ENCODE results near the gene IL12RB1.

IL12RB1 gene

DNA sequence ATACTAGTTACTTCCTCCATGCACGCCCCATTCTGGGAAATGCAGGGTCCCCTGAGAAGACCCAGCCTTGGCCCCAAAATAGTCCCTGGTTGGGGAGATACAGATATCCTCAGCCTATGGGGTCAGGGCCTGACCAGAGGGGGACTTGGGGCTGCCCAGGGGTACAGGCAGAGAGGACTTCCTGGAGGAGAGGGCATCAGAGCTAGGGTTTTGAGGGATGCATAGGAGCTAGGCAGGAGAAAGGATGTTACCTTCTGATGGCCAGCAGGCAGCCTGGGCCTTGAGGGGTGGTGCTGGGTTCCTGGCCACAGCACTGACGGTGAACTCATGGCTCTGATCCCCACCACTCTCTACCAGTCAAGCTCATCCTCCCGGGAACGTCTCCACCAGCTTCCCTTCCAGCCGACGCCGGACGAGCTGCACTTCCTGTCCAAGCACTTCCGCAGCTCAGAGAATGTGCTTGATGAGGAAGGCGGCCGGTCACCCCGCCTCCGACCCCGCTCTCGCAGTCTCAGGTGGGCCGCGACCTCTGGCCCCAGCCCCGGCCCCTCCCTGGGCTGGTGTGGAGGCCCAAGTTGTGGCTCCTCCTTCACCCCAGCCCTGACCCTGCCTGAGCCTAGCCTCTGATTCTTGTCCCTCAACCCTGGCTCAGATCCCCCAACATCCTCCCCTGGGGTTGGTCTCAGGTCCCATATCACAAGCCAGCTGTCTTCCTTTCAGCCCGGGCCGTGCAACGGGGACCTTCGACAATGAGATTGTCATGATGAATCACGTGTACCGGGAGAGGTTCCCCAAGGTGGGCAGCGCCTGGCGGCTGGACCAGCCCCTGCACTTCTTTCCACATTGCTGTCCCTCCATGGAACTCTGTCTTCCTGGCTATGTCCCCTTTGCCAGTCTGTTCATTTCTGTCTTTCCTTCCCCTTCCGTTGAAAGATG, 36.4 kb upstream of the IL12RB1 start:
- H3K27ac ChIP-seq = no peak overlapping the region
- no peak for TF ChIP-seq CTCF (conservative IDR thresholded peaks at IDR 0.05; ENCODE audit: low read depth, low read length)
- no peak overlapping the region for H3K9ac ChIP-seq

DNA sequence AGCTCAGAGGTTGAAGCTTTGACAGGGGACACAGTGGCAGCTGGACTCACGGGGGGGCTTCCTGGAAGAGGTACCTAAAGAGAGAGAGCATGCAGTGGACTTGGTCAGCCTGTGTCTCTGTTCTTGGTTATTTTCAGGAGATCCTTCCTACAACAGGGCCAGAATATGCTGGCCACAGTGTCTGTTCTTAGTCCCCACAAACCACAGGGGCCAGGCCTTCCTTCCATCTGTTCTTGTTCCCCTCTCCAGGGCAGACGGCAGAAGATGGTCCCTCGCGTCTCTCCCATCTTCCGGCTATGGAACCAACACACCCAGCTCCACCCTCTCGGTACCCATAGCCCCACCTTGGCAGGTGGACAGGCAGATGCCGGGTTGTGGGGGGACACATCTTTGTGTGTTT, 35.7 kb upstream of the IL12RB1 start:
- no peak overlapping the region for H2AFZ ChIP-seq (ENCODE audit: low read depth)
- H3K36me3 ChIP-seq (ENCODE audit: insufficient read depth) = no peaks in the 10 kb centered on the region
- H3K27me3 ChIP-seq (ENCODE audit: insufficient read depth, low read depth) = no peaks in the 10 kb centered on the region
- H3K4me1 ChIP-seq (ENCODE audit: low read depth, poor library complexity, severe bottlenecking) = peaks cover 27% of the 10 kb centered on the region
- TF ChIP-seq CTCF (conservative IDR thresholded peaks at IDR 0.05; ENCODE audit: low read depth, low read length) = no peak
- no peak overlapping the region for H3K4me2 ChIP-seq
- no peak overlapping the region for H3K4me3 ChIP-seq (IDR thresholded peaks at IDR 0.05; ENCODE audit: insufficient read depth, low read depth, low read length)
- H3K9ac ChIP-seq = no peak overlapping the region
- H3K79me2 ChIP-seq (ENCODE audit: insufficient read depth, low read depth) = no peaks in the 10 kb centered on the region
- no peak overlapping the region for H3K27ac ChIP-seq
- H4K20me1 ChIP-seq (ENCODE audit: insufficient read depth) = no peaks in the 10 kb centered on the region

More for the DNA sequence above, 36.4 kb upstream of the IL12RB1 start:
- H3K4me1 ChIP-seq (ENCODE audit: low read depth, poor library complexity, severe bottlenecking) = peaks cover 33% of the 10 kb centered on the region
- H3K4me3 ChIP-seq (IDR thresholded peaks at IDR 0.05; ENCODE audit: insufficient read depth, low read depth, low read length) = no peak overlapping the region
- no peaks in the 10 kb centered on the region for H3K36me3 ChIP-seq (ENCODE audit: insufficient read depth)
- no peaks in the 10 kb centered on the region for H3K79me2 ChIP-seq (ENCODE audit: insufficient read depth, low read depth)
- H3K4me2 ChIP-seq = no peak overlapping the region
- H3K27me3 ChIP-seq (ENCODE audit: insufficient read depth, low read depth) = no peaks in the 10 kb centered on the region
- no peaks in the 10 kb centered on the region for H4K20me1 ChIP-seq (ENCODE audit: insufficient read depth)
- H2AFZ ChIP-seq (ENCODE audit: low read depth) = no peak overlapping the region

DNA sequence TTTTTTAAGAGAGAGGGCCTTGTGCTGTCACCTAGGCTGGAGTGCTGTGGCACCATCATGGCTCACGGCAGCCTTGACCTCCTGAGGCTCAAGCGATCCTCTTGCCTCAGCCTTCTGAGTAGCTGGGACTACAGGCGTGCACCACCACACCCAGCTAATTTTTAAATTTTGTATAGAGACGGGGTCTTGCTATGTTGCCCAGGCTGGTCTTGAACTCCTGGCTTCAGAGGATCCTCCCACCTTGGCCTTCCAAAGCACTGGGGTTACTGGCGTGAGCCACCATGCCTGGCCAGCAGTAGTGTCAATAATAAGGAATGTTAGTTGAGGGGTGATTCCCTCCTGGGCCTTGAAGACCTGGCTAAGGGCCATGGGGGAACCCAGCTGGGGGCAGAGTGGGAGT, 34.4 kb upstream of the IL12RB1 start:
- no peaks in the 10 kb centered on the region for H3K36me3 ChIP-seq (ENCODE audit: insufficient read depth)
- H3K79me2 ChIP-seq (ENCODE audit: insufficient read depth, low read depth) = no peaks in the 10 kb centered on the region
- TF ChIP-seq CTCF (conservative IDR thresholded peaks at IDR 0.05; ENCODE audit: low read depth, low read length) = no peak
- no peak overlapping the region for H3K9ac ChIP-seq
- H3K27me3 ChIP-seq (ENCODE audit: insufficient read depth, low read depth) = no peaks in the 10 kb centered on the region
- no peak overlapping the region for H3K4me3 ChIP-seq (IDR thresholded peaks at IDR 0.05; ENCODE audit: insufficient read depth, low read depth, low read length)
- peaks cover 28% of the 10 kb centered on the region for H3K4me1 ChIP-seq (ENCODE audit: low read depth, poor library complexity, severe bottlenecking)
- H3K4me2 ChIP-seq = no peak overlapping the region
- H3K27ac ChIP-seq = no peak overlapping the region
- no peak overlapping the region for H2AFZ ChIP-seq (ENCODE audit: low read depth)
- no peaks in the 10 kb centered on the region for H4K20me1 ChIP-seq (ENCODE audit: insufficient read depth)

DNA sequence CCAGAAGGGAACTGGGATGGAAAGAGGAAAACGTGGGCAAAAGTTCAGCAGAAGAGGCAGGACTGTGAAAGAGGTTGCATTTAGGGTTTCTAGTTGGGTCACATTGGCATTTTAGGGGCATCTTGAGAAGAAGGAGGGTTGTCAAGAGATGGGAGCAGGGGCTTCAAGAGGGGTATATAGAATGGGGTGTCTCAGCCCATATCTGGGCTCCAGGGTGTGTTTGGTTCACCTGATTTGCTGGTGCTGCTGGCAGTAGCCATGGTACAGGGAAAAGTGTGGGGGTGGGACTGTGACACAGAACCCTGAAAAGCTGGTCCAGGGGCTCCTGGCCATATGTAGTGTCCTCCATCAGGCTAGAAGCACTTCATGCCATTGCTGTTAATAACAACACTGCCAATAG, 33.4 kb upstream of the IL12RB1 start:
- Histone ChIP-seq H4K20me1 (ENCODE audit: insufficient read depth) (no peaks in the 10 kb centered on the region), H3K4me1 (ENCODE audit: low read depth, poor library complexity, severe bottlenecking) (peaks cover 28% of the 10 kb centered on the region), H3K27me3 (ENCODE audit: insufficient read depth, low read depth) (no peaks in the 10 kb centered on the region), H3K79me2 (ENCODE audit: insufficient read depth, low read depth) (no peaks in the 10 kb centered on the region), H3K4me3 (IDR thresholded peaks at IDR 0.05; ENCODE audit: insufficient read depth, low read depth, low read length) (no peak overlapping the region), H3K4me2 (no peak overlapping the region; the same call in 1 of the 2 replicates), H3K36me3 (ENCODE audit: insufficient read depth) (no peaks in the 10 kb centered on the region), H3K9ac (no peak overlapping the region), H2AFZ (ENCODE audit: low read depth) (no peak overlapping the region), H3K27ac (no peak overlapping the region)
- no peak for TF ChIP-seq CTCF (conservative IDR thresholded peaks at IDR 0.05; ENCODE audit: low read depth, low read length)

Data from KMS-11 (cell line).